GM18873 (cell line): ENCODE measurements around the gene CRLF1.

Experiments
- ATAC-seq: cut with Tn5 transposase; IDR thresholded peaks from one replicate; pipeline ENCODE4 v1.9.1; 2021; ENCODE audit warnings: mild to moderate bottlenecking, moderate library complexity, moderate number of reproducible peaks; ENCODE audit not compliant: unreplicated experiment, low FRiP score

The CRLF1 gene

GRCh38 chr19:18606281-18607225, at the start of gene CRLF1:
Gene CRLF1 (minus strand): TSS chr19:18606799. CDS start chr19:18606656, 143 bp downstream.
- ATAC-seq, result no peak

GRCh38 chr19:18655173-18655844, 48.7 kb upstream of the CRLF1 start:
- no peak for ATAC-seq

GRCh38 chr19:18654469-18654868, 47.9 kb upstream of the CRLF1 start:
- ATAC-seq, result no peak

GRCh38 chr19:18653853-18654252, 47.3 kb upstream of the CRLF1 start:
- no peak for ATAC-seq

GRCh38 chr19:18651733-18652132, 45.1 kb upstream of the CRLF1 start:
- no peak for ATAC-seq

- ATAC-seq, result no peak
Measured at GRCh38 chr19:18651300-18651699, 44.7 kb upstream of the CRLF1 start.

- no peak for ATAC-seq
Measured at GRCh38 chr19:18650468-18651041, 44.0 kb upstream of the CRLF1 start.

GRCh38 chr19:18650021-18650390, 43.4 kb upstream of the CRLF1 start:
- no peak for ATAC-seq

- ATAC-seq, result no peak
Measured at GRCh38 chr19:18649371-18650020, 42.9 kb upstream of the CRLF1 start.

- no peak for ATAC-seq
Measured at GRCh38 chr19:18648973-18649315, 42.3 kb upstream of the CRLF1 start.

- no peak for ATAC-seq
Measured at GRCh38 chr19:18647807-18648206, 41.2 kb upstream of the CRLF1 start.

- ATAC-seq, result no peak
Measured at GRCh38 chr19:18647371-18647767, 40.8 kb upstream of the CRLF1 start.

- ATAC-seq, result no peak
Measured at GRCh38 chr19:18646535-18647370, 40.2 kb upstream of the CRLF1 start.

GRCh38 chr19:18645035-18645511, 38.5 kb upstream of the CRLF1 start:
- no peak for ATAC-seq

GRCh38 chr19:18644196-18645034, 37.8 kb upstream of the CRLF1 start:
- no peak for ATAC-seq

- no peak for ATAC-seq
Measured at GRCh38 chr19:18639706-18640243, 33.2 kb upstream of the CRLF1 start.

GRCh38 chr19:18637673-18638630, 31.4 kb upstream of the CRLF1 start:
- no peak for ATAC-seq
